Activated CD8-positive, alpha-beta T cell treated with anti-CD3 and anti-CD28 coated beads, Interleukin-2, amount 10 ng/mL, durations not matched to agents 7 days and 5 days (primary cell): ENCODE measurements around the gene CSNK1G2. TPM values are rescaled to one million over a fixed set of nuclear protein-coding genes. Genes with fewer than 3 reads are reported as not detected.

Experiments used
- ATAC-seq: fragments of 150-1000 bp; cut with Tn5 transposase; one replicate; pipeline ENCODE4 v1.10.0; 2021; ENCODE audit warnings: moderate library complexity
- CTCF ChIA-PET: fragments of 350-600 bp; sonication (Branson Sonifier 250); formaldehyde crosslinking; loops from one replicate; lab custom pipeline; 2021; ENCODE audit warnings: antibody characterized with exemption; lab: Charles Lee
- POLR2A ChIA-PET: fragments of 350-600 bp; sonication (Branson Sonifier 250); formaldehyde crosslinking; loops from one replicate; lab custom pipeline; 2021; ENCODE audit warnings: antibody characterized with exemption; lab: Charles Lee
- DNase-seq: peaks from one replicate; pipeline ENCODE4 v3.0.0-alpha.2; 2020
- H3K27ac Mint-ChIP-seq: one replicate; pipeline ENCODE4 v1.8.0; 2021; ENCODE audit warnings: mild to moderate bottlenecking, mixed read lengths
- H3K27me3 Mint-ChIP-seq: one replicate; pipeline ENCODE4 v1.8.0; 2021; ENCODE audit warnings: low read depth, mixed read lengths
- H3K36me3 Mint-ChIP-seq: one replicate; pipeline ENCODE4 v1.8.0; 2021; ENCODE audit warnings: low read depth, mixed read lengths
- H3K4me1 Mint-ChIP-seq: one replicate; pipeline ENCODE4 v1.8.0; 2021; ENCODE audit warnings: low read depth, mixed read lengths
- H3K4me3 Mint-ChIP-seq: one replicate; pipeline ENCODE4 v1.8.0; 2021; ENCODE audit warnings: mild to moderate bottlenecking, mixed read lengths
- H3K9me3 Mint-ChIP-seq: one replicate; pipeline ENCODE4 v1.8.0; 2022; ENCODE audit warnings: mixed read lengths; ENCODE audit not compliant: insufficient read depth
- total RNA-seq, 2 experiments: library from RNA; stranded (reverse); gene quantifications; one replicate each; pipeline ENCODE4 v1.2.3, GENCODE V29; 2021

The CSNK1G2 gene
- total RNA-seq, 2 experiments from 2014 or later = 103 to 105 TPM

DNA sequence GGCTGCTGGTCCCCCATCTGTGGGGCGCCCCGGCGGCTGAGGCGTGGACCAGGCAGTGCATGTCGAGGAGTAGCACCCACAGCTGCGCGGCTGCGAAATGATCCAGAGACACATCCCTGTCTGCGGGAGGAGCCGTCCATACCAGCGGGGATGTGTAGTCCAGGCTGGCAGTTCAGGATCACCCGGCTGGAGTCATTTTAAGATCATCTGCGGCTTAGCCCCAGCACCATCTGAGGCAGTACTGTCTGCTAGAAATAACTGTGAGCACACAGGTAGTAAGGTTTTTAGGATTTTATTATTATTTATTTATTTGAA lies 32.7 kb upstream of the CSNK1G2 start:
- no peaks in the 10 kb centered on the region for H3K27me3 Mint-ChIP-seq
- no peaks in the 10 kb centered on the region for H3K9me3 Mint-ChIP-seq
- no peak overlapping the region for H3K27ac Mint-ChIP-seq
- no peak for ATAC-seq
- peaks cover 46% of the 10 kb centered on the region for H3K4me1 Mint-ChIP-seq
- H3K36me3 Mint-ChIP-seq = peaks cover 10% of the 10 kb centered on the region
- no peak for DNase-seq
- CTCF ChIA-PET = no interaction called here
- POLR2A ChIA-PET = interaction anchor here (0.6 to 1.3 kb wide), 2 partner anchors 11 to 12 kb away, joined by 3 read pairs; no protein-coding TSS in a partner anchor
- H3K4me3 Mint-ChIP-seq = no peak overlapping the region

DNA sequence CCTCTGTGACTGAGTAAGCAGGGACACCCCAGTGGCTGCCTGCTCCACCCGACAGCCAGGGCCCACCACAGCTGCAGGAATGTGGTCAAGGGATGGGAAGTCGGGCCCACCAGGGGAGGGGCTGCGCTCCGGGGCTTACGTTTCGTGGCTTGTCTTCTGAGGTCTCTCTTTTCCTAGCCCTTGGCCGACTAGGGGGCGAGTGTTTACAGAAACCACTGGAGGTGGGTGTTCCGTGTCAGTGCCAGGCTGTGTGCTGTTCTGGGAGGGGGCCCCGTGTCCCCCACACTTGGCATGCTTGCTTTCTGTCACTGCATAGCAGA lies 31.3 kb upstream of the CSNK1G2 start:
- ChIA-PET POLR2A (no interaction called here), CTCF (no interaction called here)
- peaks cover 13% of the 10 kb centered on the region for H3K36me3 Mint-ChIP-seq
- no peaks in the 10 kb centered on the region for H3K9me3 Mint-ChIP-seq
- no peaks in the 10 kb centered on the region for H3K27me3 Mint-ChIP-seq
- peak overlapping the region; percentile 43 for H3K27ac Mint-ChIP-seq
- ATAC-seq = no peak
- peaks cover 33% of the 10 kb centered on the region for H3K4me1 Mint-ChIP-seq
- no peak for DNase-seq
- no peak overlapping the region for H3K4me3 Mint-ChIP-seq

DNA sequence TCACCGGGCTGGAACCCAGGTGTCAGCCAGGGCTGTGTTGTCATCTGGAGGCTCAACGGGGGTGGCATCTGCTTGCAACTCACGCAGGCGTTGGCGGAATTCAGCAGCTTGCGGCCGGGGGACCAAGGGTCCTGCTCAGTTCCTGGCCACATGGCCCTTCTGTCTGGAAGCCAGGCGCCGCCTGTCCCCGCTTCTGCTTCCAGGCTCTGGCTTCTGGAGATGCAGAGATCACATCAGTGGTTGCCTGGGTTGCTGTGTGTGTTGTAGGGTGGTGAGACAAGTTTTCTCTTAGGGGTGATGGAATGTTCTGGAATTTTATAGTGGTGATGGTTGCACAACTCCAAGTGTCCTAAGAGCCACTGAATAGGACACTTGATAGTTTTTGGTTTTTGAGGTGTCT lies 30.8 kb upstream of the CSNK1G2 start:
- no peaks in the 10 kb centered on the region for H3K27me3 Mint-ChIP-seq
- no peak overlapping the region for H3K4me3 Mint-ChIP-seq
- POLR2A ChIA-PET = no interaction called here
- H3K36me3 Mint-ChIP-seq = peaks cover 13% of the 10 kb centered on the region
- no peak for DNase-seq
- H3K9me3 Mint-ChIP-seq = no peaks in the 10 kb centered on the region
- no peak for ATAC-seq
- peaks cover 30% of the 10 kb centered on the region for H3K4me1 Mint-ChIP-seq
- CTCF ChIA-PET = no interaction called here
- peak overlapping the region; percentile 18 for H3K27ac Mint-ChIP-seq

DNA sequence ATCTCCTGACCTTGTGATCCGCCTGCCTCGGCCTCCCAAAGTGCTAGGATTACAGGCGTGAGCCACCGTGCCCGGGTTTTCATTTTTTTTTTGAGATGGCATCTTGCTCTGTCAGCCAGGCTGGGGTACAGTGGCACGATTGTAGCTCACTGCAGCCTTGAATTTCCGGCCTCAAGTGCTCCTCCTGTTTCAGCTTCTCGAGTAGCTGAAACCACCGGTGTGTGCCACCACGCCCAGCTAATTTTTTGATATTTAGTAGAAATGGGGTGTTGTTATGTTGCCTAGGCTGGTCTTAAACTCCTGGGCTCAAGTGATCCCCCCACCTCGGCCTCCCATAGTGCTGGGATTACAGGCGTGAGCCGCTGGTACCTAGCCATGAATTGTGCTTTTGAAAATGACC lies 29.9 kb upstream of the CSNK1G2 start:
- Mint-ChIP-seq H3K27ac (no peak overlapping the region), H3K4me3 (no peak overlapping the region), H3K4me1 (peaks cover 24% of the 10 kb centered on the region), H3K36me3 (peaks cover 7% of the 10 kb centered on the region), H3K9me3 (no peaks in the 10 kb centered on the region), H3K27me3 (no peaks in the 10 kb centered on the region)
- no peak for DNase-seq
- ATAC-seq = no peak
- ChIA-PET POLR2A (no interaction called here), CTCF (no interaction called here)

DNA sequence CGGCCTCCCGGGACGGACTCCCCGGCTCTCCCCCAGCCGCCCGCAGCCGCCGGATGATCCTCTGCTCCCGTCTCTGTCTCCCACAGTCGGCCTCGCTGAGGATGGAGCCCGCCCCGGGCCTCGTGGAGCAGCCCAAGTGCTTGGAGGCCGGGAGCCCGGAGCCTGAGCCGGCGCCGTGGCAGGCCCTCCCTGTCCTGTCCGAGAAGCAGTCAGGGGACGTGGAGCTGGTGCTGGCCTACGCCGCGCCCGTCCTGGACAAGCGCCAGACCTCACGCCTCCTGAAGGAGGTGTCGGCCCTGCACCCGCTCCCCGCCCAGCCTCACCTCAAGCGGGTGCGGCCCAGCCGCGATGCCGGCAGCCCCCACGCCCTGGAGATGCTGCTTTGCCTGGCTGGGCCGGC lies 29.0 kb upstream of the CSNK1G2 start:
- Mint-ChIP-seq H3K27me3 (no peaks in the 10 kb centered on the region), H3K27ac (no peak overlapping the region), H3K36me3 (peaks cover 7% of the 10 kb centered on the region), H3K9me3 (no peaks in the 10 kb centered on the region), H3K4me1 (peaks cover 23% of the 10 kb centered on the region), H3K4me3 (no peak overlapping the region)
- DNase-seq = no peak
- CTCF ChIA-PET = no interaction called here
- POLR2A ChIA-PET = no interaction called here
- no peak for ATAC-seq

DNA sequence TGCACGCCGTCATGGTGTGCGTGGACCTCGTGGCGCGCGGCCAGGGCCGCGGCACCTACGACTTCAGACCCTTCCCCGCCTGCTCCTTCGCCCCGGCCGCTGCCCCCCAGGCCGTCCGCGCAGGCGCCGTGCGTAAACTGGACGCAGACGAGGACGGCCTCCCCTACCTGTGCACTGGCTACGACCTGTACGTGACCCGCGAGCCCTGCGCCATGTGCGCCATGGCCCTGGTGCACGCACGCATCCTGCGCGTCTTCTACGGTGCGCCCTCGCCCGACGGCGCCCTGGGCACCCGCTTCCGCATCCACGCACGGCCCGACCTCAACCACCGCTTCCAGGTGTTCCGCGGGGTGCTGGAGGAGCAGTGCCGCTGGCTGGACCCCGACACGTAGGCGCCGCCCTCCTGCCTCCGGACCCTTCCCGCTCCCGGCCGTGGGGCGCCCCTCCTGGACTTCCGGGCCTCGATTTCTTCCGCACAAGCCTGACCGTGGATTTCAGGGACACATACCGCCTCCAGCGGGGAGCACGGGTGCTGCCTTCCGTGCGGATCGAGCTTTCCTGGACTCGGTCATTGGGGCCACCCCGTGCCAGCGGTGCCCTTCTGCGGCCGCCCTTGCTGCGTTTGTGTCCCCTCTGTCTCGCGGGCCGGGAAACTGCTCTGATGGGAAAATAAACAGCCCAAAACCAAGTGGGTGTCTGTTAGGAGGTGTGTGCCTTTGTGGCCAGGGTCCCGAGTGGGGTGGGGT lies 28.0 kb upstream of the CSNK1G2 start:
- H3K4me1 Mint-ChIP-seq = peaks cover 19% of the 10 kb centered on the region
- no peak overlapping the region for H3K27ac Mint-ChIP-seq
- POLR2A ChIA-PET = no interaction called here
- peaks cover 7% of the 10 kb centered on the region for H3K36me3 Mint-ChIP-seq
- DNase-seq = no peak
- no peak overlapping the region for H3K4me3 Mint-ChIP-seq
- H3K27me3 Mint-ChIP-seq = no peaks in the 10 kb centered on the region
- ATAC-seq = no peak
- CTCF ChIA-PET = no interaction called here
- no peaks in the 10 kb centered on the region for H3K9me3 Mint-ChIP-seq

DNA sequence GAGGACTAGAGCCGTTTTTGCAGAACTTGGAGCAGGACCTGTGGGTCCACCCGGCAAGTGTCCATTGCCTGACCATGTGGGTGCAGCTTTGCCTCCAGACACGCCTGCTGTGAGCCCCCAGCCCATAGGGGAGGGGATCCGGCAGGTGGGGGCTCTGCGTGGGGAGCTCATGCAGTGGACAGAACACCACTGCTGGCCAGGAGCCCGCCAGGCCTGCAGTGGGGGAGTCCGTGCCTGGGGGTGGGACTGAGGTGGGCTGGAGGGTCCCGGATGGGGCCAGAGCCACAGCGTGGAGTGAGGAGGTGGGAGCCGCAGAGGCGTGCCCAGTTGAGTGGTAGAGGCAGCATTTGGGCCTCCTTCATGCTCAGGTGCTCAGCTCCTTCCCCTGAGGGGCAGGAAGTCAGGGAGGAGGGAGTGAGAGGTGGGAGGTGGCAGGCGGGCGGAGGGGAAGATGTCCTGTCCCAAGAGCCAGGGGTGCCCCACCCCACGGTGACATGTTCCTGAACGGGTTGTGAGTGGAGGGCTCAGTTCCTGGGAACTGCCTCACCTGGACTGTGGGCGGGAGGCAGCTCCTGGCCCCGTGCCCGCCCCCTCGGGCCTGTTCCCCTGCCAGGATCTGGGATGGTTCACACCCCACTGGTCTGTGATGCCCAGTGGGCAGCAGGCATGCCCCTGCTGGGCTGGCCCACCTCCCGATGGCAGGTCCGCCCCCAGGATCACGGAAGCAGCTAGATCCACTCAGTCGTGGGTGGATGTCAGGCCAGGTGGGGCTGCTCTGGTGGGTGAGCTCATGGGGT lies 27.0 kb upstream of the CSNK1G2 start:
- H3K27me3 Mint-ChIP-seq = no peaks in the 10 kb centered on the region
- ChIA-PET POLR2A (no interaction called here), CTCF (no interaction called here)
- no peaks in the 10 kb centered on the region for H3K9me3 Mint-ChIP-seq
- no peak for ATAC-seq
- H3K4me3 Mint-ChIP-seq = no peak overlapping the region
- peaks cover 6% of the 10 kb centered on the region for H3K36me3 Mint-ChIP-seq
- no peak overlapping the region for H3K27ac Mint-ChIP-seq
- no peak for DNase-seq
- H3K4me1 Mint-ChIP-seq = peaks cover 14% of the 10 kb centered on the region

DNA sequence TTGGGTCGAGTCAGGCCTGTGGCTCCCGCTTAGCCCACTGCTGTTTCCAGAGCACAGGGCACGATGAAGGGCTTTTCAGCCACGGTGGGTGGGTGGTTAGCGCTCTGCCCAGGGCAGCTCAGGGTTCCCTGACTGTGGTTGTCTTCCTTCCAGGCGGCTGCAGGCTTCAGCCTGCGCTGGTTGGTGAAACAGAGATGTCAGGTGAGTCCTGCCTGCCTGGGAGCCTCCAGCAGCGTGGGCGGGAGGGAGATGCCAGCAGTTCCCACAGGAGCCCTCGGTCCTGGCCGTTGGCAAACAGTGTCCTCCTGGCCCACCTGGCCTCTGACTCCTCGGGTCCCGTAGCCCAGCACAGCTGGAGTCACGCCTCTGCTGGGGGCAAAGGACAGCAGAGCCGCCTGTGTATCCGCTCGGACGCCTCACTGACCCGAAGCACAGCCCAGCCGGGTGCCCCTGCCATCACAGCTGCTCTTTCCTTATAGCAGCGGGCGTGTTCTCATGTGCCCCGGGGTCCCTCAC lies 26.1 kb upstream of the CSNK1G2 start:
- no peaks in the 10 kb centered on the region for H3K27me3 Mint-ChIP-seq
- ChIA-PET POLR2A (no interaction called here), CTCF (interaction anchor here (1.0 kb wide), 1 partner anchor 18 kb away, joined by 3 read pairs; no protein-coding TSS in a partner anchor)
- peaks cover 5% of the 10 kb centered on the region for H3K4me1 Mint-ChIP-seq
- no peak for DNase-seq
- no peaks in the 10 kb centered on the region for H3K9me3 Mint-ChIP-seq
- peaks cover 6% of the 10 kb centered on the region for H3K36me3 Mint-ChIP-seq
- no peak for ATAC-seq
- no peak overlapping the region for H3K27ac Mint-ChIP-seq
- no peak overlapping the region for H3K4me3 Mint-ChIP-seq

DNA sequence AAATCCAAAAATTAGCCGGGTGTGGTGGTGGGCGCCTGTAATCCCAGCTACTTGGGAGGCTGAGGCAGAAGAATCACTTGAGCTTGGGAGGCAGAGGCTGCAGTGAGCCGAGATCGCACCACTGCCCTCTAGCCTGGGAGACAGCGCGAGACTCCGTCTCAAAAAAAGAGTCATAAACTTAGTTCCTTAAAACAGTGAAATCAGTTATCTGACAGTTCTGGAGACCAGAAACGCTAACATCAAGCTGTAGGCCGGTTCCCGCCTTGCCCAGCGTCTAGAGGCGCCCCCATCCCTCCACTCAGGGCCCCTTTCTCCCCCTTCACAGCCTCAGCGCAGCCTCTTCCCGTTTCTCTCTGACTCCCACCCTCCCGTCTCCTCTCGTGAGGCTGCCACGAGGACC lies 23.8 kb upstream of the CSNK1G2 start:
- POLR2A ChIA-PET = no interaction called here
- ATAC-seq = no peak

DNA sequence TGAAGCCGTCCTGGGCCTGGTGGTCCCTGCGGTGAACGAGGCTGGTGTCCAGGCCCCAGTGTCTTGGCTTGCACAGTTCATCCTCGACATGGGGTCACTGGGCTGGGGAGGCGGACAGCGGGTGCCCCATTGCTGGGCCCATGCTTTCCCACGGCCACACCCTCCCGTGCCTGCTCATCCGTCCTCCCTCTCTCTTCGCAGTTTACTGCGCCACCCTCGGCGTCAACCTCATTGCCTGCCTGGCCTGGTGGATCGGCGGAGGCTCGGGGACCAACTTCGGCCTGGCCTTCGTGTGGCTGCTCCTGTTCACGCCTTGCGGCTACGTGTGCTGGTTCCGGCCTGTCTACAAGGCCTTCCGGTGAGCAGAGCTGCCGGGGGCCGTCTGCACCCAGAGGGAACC lies 23.0 kb upstream of the CSNK1G2 start:
- no peak overlapping the region for H3K4me3 Mint-ChIP-seq
- CTCF ChIA-PET = no interaction called here
- DNase-seq = no peak
- H3K27ac Mint-ChIP-seq = no peak overlapping the region
- no peaks in the 10 kb centered on the region for H3K9me3 Mint-ChIP-seq
- no peaks in the 10 kb centered on the region for H3K27me3 Mint-ChIP-seq
- peaks cover 17% of the 10 kb centered on the region for H3K36me3 Mint-ChIP-seq
- no peaks in the 10 kb centered on the region for H3K4me1 Mint-ChIP-seq
- no peak for ATAC-seq
- POLR2A ChIA-PET = no interaction called here

More for the DNA sequence above, 23.8 kb upstream of the CSNK1G2 start:
- Mint-ChIP-seq H3K9me3 (no peaks in the 10 kb centered on the region), H3K4me3 (no peak overlapping the region), H3K27me3 (no peaks in the 10 kb centered on the region), H3K4me1 (no peaks in the 10 kb centered on the region), H3K27ac (no peak overlapping the region), H3K36me3 (peaks cover 12% of the 10 kb centered on the region)
- CTCF ChIA-PET = no interaction called here
- no peak for DNase-seq

DNA sequence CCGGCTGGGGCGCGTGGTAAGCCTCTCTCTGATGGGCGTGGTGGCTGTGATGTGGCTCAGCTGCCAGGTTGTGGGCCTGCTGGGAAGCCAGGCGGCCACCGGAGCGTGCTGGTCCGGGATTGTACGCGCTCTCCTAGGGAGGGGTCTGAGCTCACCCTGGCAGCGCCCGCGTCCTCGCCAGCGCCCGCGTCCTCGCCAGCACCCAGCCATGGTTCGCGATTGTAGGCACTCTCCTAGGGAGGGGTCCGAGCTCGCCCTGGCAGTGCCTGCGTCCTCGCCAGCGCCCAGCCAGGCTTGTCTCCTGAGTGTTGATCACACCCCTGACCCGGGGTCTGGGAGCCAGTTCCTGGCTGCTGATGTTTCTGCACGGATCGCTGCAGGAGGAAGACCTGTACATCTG lies 22.0 kb upstream of the CSNK1G2 start:
- Mint-ChIP-seq H3K9me3 (no peaks in the 10 kb centered on the region), H3K4me3 (no peak overlapping the region), H3K4me1 (no peaks in the 10 kb centered on the region), H3K27me3 (no peaks in the 10 kb centered on the region), H3K36me3 (peaks cover 16% of the 10 kb centered on the region), H3K27ac (no peak overlapping the region)
- DNase-seq = no peak
- POLR2A ChIA-PET = no interaction called here
- CTCF ChIA-PET = no interaction called here
- no peak for ATAC-seq

DNA sequence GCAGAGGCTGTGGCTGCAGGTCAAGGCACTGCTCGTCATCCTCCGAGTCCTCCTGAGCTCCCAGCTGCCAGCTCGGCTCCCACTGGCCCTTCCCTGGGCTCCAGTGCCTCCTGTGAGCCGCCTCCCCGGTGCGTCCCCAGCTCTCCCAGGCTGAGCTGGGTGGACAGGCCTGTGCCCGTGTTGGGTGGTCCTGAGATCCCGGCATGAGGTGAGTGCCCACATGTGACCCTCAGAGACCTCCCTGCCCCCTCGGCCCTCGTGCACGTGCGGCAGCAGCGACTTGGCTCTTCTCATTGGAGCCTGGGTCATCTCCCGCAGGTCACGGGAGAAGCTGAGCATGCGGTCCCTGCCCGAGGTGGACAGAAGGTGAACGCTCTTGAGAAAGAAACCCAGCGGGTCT lies 20.3 kb upstream of the CSNK1G2 start:
- ATAC-seq (no peak), DNase-seq (no peak)
- no peaks in the 10 kb centered on the region for H3K4me1 Mint-ChIP-seq
- H3K4me3 Mint-ChIP-seq = no peak overlapping the region
- POLR2A ChIA-PET = no interaction called here
- H3K9me3 Mint-ChIP-seq = no peaks in the 10 kb centered on the region
- H3K27ac Mint-ChIP-seq = no peak overlapping the region
- H3K27me3 Mint-ChIP-seq = no peaks in the 10 kb centered on the region
- CTCF ChIA-PET = no interaction called here
- peaks cover 22% of the 10 kb centered on the region for H3K36me3 Mint-ChIP-seq
